ENCODE measurements around the gene DPM1. TPM values are rescaled to one million over a fixed set of nuclear protein-coding genes. Genes with fewer than 3 reads are reported as not detected.

The DPM1 gene
- total RNA-seq, 4 donors from 2014 or later = 40.6 to 73.7 (median 48.6) TPM

- TF ChIP-seq CTCF (IDR thresholded peaks at IDR 0.05; ENCODE audit: low read depth) = no peak
Measured at GRCh38 chr20:50987493-50988210, 29.3 kb upstream of the DPM1 start.

- no peak for TF ChIP-seq CTCF (IDR thresholded peaks at IDR 0.05; ENCODE audit: low read depth)
Measured at GRCh38 chr20:50983321-50983720, 25.0 kb upstream of the DPM1 start.

GRCh38 chr20:50982363-50982762 is 24.0 kb upstream of the DPM1 start:
- TF ChIP-seq CTCF (IDR thresholded peaks at IDR 0.05; ENCODE audit: low read depth) = no peak

- no peak for TF ChIP-seq CTCF (IDR thresholded peaks at IDR 0.05; ENCODE audit: low read depth)
Measured at GRCh38 chr20:50981714-50982048, 23.3 kb upstream of the DPM1 start.

- no peak for TF ChIP-seq CTCF (IDR thresholded peaks at IDR 0.05; ENCODE audit: low read depth)
Measured at GRCh38 chr20:50980851-50981713, 22.8 kb upstream of the DPM1 start.

GRCh38 chr20:50980071-50980681 is 21.8 kb upstream of the DPM1 start:
- TF ChIP-seq CTCF (IDR thresholded peaks at IDR 0.05; ENCODE audit: low read depth) = no peak
